Measurements from ENCODE around the gene CARD19. TPM values are rescaled to one million over a fixed set of nuclear protein-coding genes. Genes with fewer than 3 reads are reported as not detected.

The CARD19 gene
- total RNA-seq, 1 donor from 2014 or later: 27.1 TPM

DNA sequence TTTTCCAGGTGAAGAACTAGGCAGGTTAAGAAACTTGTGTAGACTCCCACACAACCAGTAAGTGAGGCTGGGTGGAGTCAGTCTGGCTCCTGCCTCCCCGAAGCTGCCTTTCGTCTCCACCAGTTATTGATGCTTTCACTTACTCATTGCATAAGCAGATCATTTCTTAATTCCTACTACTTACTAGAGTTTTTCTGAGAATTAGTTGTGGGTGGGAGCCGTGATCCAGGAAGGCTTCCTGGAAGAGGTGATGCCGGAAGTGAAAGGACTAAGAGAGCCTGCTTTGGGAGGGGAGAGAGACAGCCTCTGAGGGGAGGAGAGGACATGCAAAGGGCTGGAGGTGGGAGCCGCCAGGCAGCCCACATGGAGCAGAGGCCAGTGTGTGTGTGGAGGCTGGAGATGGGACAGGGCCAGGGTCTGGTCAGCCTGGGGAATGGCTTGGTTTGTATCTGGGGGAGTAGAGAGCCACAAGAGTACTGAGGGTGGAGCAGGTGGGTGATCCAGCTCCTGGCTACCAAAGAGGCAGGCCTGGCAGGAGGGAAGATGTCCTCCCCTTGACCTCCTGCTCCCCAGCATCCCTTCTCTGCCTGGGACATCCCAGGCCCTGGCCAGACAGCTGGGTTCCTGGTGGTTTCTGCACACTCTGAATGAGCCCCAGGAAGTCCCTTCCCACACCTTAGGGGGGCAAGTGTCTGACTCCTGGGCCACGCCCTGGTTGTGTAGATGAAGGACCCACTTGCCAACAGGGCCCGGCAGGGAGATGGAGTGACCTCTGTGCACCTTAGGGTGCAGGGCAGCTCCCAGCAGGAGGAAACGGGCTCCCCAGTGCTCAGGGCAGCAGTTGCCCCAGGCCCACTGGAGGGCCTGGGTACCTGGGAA, 12.2 kb upstream of the CARD19 start:
- no peak for ATAC-seq
- intact Hi-C loops (cut with DNase I): no loop called here
- DNase-seq (ENCODE audit: missing footprints): peak; percentile 14

DNA sequence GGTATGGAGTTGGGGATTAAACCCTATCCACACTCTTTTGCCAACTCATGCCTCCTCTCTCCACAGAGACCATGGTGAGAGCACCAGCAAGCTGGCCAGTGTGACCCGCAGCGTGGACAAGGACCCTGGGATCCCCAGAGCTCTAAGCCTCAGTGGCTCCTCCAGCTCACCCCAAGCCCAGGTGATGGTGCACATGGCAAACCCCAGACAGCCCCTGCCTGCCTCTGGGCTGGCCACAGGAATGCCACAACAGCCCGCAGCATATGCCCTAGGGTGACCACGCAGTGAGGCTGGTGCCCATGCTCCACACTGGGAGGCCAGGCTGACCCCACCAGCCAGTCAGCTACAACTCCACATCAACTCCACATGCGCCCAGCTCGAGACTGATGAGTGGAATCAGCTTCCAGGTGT, 11.5 kb upstream of the CARD19 start:
- no peak for DNase-seq (ENCODE audit: missing footprints)
- intact Hi-C loops (cut with DNase I): no loop called here
- ATAC-seq: no peak

DNA sequence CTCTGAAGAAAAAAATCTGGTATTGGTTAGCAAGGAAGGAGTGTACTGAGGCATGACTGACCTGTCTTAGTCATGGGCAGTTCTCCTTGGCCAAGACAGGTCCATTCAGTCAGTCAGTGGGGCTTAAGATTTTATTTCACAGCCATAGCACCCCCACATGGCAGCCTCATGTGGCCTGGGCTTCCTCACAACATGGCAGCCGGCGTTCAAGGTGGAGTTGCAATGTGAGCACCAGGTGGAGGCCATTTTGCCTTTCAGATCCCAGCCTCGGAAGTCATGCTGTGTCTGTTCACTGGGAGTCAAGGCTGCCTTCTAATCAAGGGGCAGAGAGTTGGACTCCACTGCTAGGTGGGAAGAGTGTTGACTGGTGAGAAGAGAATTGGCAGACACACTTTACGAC, 10.3 kb upstream of the CARD19 start:
- intact Hi-C loops (cut with DNase I): no loop called here

DNA sequence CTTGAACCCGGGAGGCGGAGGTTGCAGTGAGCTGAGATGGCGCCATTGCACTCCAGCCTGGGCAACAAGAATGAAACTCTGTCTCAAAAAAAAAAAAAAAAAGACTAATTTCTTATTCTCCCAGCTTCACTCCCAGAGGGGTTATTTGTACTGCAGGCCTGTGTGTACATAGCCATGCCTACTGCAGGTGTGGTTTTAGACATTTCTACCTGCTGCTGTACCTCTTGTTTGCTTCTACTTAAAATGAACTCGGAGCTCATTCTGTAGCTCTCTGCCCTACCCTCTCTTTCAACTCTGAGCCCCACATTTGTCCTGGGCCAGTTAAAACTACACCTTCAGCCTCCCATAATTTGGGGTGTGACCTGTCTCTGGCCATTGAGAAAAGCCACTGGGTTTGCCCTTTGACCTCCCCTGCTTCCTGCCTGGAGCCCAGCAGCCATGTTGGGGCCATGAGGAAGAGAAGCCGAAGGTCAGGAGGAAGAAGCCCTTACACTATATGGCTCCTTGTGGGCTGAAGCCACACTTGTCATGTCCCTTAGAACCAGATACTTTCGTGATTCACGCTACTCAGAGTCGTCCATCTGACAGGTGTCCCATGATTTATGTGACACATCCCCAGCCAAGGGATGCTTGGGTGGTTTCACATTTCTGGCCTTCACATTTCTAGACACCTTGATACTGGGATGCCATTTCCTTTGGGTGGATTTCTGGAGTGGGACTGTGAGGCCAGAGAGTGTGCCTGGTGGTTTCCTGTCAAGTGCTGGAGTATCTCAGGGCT, 9.4 kb upstream of the CARD19 start:
- DNase-seq (ENCODE audit: missing footprints): peak; percentile 3
- no peak for ATAC-seq
- intact Hi-C loops (cut with DNase I): no loop called here

More for the DNA sequence above, 10.3 kb upstream of the CARD19 start:
- ATAC-seq (no peak), DNase-seq (ENCODE audit: missing footprints) (no peak)

DNA sequence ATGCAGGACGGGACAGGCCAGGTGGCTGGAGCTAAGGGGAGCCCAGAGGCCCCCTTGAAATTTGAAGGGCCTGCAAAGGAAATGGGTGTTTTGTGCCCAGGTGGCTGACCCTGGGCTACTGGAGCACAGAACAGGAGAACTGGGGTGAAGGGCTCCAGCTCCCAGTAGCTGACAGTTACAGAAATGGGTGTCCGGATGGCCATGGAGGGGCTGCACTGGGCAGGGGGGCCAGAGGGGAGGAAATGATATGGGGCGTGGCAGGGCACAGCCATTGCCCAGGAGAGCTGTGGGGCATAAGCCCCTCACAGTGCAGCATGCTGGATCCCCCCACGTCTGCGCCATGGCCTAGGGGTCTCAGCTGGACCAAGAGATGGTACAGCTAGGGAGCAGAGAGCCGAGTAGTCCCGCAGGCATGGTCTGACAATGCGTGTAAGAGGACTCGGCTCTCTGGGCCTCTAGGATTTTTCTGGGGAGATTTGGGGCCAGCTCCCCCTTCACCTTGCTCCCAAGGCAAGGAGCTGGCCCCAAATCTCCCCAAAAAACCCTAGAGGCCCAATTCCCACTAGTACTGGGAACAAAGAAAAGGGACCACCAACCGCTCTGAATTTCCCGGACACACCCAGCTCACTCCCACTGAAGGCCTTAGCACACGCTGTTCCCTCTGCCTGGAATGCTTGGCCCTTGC, 7.9 kb upstream of the CARD19 start:
- ATAC-seq (no peak), DNase-seq (ENCODE audit: missing footprints) (peak; percentile 23)
- intact Hi-C loops (cut with DNase I): no loop called here

DNA sequence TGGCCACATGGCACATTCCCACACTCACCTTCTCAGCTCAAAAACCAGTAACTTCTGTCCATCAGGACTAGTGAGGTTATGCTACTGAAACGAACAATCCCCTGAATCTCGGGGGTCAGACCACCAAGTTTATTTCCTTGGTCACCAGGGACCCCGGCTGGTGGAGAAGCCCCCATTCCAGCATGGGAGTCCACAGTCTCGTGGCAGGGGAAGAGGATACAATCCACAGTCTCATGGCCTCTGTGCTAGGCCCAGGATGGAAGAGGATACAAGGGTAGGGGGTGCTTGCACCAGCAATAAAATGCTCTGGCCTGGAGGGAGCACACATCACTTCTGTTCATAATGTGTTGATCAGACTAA, 7.4 kb upstream of the CARD19 start:
- ATAC-seq: no peak
- intact Hi-C loops (cut with DNase I): no loop called here
- peak; percentile 3 for DNase-seq (ENCODE audit: missing footprints)

DNA sequence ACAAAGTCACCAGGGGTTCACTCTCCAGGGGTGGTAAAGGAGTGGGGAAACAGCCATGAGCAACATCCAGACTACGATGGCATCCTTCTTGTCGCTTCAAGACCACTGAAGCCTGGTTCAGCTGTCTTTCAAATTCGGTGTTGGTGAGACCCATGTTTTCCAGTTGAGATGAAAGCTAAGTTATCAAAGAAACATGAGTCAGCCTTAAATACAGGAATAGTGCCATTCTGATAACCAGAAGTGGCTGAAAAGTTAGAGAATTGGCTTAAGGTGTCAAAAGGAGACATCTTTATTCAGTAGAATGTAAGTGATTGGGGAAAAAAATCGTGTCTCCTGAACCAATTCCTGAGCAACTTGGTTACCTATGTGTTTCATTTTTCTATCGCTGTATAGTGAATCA, 7.0 kb upstream of the CARD19 start:
- DNase-seq (ENCODE audit: missing footprints) (no peak), ATAC-seq (no peak)
- intact Hi-C loops (cut with DNase I): no loop called here

DNA sequence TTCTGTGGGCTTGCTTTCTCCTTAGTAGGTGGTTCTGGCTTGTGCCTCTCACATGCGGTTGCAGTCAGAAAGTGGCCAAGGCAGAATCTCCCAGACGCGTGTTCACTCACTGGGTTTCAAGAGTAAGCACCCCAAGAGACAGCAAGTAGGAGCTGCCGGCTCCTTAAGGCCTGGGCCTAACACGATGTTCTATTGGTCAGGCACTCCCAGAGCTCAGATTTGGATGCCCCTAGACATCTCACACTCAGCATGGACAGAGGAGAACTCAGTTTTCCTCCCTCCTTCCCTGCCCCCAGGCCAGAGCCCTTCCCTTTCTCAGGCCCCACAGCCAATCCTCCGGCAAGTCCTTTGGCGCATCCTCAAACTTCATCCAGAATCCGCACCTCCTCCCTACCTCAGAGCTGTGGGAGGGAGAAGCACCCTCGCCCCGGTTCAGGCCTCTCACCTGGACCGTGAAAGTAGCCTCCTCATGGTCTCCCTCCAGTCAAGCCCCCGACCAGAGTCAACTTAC, 6.5 kb upstream of the CARD19 start:
- ATAC-seq: no peak
- intact Hi-C loops (cut with DNase I): no loop called here
- DNase-seq (ENCODE audit: missing footprints): peak; percentile 25

DNA sequence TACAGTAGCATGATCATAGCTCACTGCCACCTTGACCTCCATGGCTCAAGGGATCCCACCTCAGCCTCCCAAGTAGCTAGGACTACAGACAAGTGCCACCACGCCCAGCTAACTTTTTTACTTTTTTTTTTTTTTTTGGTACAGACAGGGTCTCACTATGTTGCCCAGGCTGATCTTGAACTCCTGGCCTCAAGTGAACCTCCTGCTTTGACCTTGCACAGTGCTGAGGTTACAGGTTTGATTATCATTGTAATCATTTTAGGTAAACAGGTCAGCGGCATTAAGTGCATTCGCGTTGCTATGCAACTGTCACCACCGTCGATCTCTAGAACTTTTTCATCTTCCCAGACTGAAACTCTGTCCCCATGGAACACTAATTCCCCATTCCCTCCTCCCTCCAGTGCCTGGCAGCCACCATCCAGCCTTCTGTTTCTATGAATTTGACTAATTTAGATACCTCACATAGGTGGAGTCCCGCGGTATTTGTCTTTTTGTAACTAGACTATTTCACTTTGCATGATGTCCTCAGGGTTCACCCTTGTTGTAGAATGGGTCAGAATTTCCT, 5.8 kb upstream of the CARD19 start:
- ATAC-seq (no peak), DNase-seq (ENCODE audit: missing footprints) (no peak)
- intact Hi-C loops (cut with DNase I): no loop called here

DNA sequence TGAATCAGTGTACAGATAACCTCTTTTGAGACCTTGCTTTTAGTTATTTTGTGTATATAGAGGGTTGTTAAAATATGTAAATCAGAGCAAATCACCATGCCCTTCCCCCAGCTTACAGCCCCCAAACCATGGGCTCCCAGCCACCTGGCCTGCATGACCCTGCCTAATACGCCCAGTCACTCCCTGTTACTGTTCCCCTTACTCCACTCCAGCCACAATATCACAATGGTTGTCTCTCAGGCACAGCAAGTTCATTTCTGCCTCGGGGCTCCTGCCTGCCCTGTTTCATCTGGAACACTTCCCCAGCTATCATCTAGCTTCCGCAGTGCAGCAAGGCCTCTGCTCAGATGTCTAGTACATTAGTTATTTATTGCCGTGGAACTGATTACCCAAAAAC, 5.0 kb upstream of the CARD19 start:
- DNase-seq (ENCODE audit: missing footprints) (peak; percentile 15), ATAC-seq (no peak)
- intact Hi-C loops (cut with DNase I): no loop called here

DNA sequence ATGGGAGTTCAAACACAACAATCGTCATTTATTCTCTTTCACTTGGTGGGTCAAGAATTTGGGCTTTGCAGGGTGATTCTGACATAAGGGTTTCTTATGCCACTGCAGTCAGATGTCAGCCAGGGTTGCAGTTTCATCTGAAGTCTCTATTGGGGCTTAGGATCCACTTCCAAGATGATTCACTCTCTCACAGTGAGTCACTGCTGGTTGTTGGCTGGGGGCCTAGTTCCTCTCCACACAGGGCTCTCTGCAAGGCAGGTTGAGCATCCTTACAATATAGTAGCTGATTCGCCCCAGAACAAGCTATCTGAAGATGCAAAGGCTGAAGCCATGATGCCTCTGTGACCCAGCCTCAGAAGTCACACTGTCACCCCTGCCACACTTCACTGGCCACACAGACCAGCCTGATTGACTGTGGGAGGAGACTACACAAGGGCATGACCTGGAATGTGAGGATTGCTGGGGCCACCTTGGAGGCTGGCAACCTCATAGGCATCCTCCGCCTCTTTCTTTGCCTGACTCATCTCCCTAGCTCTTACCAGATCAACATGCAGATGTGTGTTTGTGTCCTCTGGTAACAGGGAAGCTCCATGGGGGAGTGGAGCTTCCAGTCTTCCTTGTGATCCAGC, 4.5 kb upstream of the CARD19 start:
- DNase-seq (ENCODE audit: missing footprints) (no peak), ATAC-seq (no peak)
- intact Hi-C loops (cut with DNase I): no loop called here

DNA sequence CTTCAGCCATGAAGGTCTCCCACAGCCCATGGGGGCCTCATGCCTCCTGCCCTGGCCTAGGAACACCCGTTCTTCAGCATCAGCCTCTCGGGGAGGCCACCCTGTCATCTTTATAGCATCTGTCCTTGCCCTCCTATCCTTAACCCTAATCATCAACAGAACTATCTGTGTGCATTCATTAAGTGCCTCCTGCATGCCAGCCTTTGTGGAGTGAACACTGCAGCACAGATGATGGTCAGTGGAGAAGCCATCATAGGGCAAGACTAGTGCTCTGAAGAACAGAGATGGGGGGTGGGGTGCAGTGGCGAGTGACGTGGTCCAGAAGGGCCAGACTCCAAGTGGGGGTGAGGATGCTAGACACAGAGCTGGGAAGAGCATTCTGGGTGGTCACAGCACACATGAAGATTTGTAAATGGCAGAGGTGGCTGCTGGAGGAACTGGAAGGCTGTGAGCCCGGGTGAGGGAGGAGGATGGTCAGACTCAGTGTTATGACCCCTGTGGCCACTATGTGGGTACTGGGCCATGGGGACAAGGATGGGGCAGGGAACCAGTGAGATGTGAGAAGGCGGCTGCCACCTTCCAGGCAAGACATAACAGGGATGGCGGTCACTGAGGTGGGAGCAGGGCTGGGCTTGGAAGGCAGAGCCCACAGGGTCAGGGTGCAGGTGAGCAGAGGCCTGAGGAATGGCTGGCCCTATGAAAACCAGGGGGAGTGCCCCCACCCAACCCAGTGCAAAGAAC, 3.6 kb upstream of the CARD19 start:
- ATAC-seq: no peak
- no peak for DNase-seq (ENCODE audit: missing footprints)
- intact Hi-C loops (cut with DNase I): no loop called here

DNA sequence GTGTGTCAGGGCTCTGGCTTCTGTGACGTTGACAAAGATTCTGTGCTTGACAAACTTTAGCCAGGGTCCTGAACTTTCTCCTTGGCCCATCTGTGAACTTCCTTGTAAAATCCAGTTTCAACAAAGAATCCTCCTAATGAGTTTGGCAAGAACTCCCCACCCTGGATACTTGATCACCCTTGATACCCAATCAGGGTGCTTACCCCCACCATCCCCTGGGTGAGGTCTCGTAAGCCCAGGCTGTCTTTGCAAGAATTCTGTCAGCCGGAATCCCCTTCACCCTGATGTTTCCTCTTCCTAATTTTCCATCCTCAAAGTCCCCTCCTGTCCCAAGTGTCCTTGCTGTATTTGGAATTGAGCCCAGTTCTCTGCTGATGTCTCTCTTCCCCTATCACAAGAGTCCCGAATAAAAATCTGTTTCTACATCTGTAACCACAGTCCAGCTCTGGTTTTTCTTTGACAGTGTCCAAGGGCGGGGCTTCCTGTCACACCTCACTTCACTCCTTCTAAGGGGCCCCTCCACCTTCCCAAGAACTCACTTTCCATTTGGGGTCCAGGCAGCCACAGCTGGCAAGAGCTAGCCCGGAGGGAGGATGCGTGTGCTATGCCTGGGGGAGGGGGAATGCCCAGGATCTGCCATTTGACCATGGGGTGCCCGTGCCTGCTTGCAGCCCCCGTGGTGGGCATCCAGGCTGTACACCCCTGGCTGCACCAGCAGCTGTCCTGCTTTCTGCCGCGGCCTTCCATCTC, 2.7 kb upstream of the CARD19 start:
- ATAC-seq: no peak
- peak; percentile 26 for DNase-seq (ENCODE audit: missing footprints)
- intact Hi-C loops (cut with DNase I): no loop called here

DNA sequence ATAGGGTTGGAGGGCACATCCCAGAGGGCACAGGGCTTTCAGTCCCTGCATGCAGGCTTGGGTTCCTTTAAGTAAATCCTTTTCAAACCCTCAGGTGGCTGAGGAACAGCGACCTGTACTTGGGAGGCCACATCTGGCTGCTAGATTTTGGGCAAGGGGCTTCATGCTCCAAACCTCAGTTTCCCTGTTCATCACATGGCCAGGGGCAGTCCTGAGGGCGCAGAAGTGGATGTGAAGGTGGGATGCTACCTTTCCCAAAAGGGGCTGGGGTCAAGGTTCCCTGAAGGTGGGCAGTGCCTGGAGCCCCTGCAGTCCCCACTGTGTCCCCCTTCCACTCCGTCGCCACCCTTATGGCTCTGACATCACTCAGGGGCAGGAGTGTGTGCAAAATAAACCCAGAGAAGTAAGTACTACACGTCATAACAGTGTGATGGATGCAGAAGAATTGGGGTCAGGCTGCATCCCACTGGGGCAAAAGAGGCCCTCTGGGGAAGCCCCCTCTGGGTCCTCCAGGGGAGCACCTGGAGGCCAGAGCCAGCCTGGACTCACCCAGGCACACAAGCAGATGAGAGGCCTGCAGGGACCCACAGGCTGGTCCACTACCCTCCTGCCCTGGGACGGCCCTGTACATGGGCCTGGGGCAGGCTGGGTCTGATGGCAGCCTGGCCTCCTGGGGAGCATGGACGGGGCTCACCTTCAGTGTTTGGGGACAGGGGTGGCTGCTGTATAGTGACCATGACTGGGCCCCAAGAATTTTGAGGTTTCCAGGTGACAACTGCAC, 1.9 kb upstream of the CARD19 start:
- no peak for ATAC-seq
- peak; percentile 62 for DNase-seq (ENCODE audit: missing footprints)
- intact Hi-C loops (cut with DNase I): no loop called here

DNA sequence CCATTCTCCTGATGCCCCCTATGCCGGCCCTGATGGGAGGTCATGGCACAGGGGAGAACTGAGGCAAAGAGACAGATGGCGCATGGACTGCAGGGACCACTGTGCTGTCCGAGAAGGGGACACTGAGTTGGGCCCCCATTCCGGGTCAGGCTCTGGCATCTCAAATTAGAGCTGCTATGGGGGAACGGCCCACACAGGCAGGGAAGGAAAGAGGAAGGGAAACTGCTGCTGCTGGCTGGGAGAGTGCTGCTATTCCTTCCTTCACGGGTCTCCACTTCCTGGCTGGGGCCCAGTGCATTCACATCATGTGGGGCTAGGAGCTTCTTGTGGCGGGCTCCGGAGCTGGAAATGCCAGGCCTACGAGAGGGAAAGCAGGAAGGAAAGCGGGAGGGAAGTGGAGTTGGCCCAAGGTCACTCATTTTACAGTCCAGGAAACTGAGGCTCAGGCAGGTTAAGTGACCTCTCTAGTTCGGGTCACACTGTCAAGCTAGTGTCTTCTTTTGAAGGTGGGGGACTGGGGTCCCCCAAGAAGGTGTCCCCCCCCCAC, 1.3 kb upstream of the CARD19 start:
- intact Hi-C loops (cut with DNase I): loop anchor here (5.0 kb wide), 1 partner anchor 38 kb away; the partner anchor contains the start of gene NINJ1
- no peak for ATAC-seq
- peak; percentile 86 for DNase-seq (ENCODE audit: missing footprints)
